CD14-positive monocyte (primary cell): ENCODE data around the gene ZBTB22. TPM values are rescaled to one million over a fixed set of nuclear protein-coding genes. Genes with fewer than 3 reads are reported as not detected.

Source experiments
- DNase-seq, 3 donors: peaks; one replicate each; pipeline ENCODE4 v3.0.0-alpha.2; 2011 to 2022
- H2AFZ ChIP-seq: 2 replicates; pipeline ENCODE4 v1.6.0; 2012; ENCODE audit warnings: mild to moderate bottlenecking, low read depth, low read length, inconsistent platforms; ENCODE audit not compliant: insufficient read depth, poor library complexity, severe bottlenecking
- H3K27ac ChIP-seq, 2 donors: 1 replicate in 1 of 2; 2 replicates in 1 of 2; pipeline ENCODE4 v1.5.1; 2012 to 2013; ENCODE audit warnings: low read length in 2 of 2, control low read depth in 1 of 2, inconsistent platforms in 1 of 2, low read depth in 1 of 2, mild to moderate bottlenecking in 1 of 2
- H3K27me3 ChIP-seq, 2 donors: one replicate each; pipeline versions ENCODE4 v1.6.0 to v1.6.1; 2011 to 2013; ENCODE audit warnings: low read length in 2 of 2; ENCODE audit not compliant: control insufficient read depth in 2 of 2, insufficient read depth in 2 of 2
- H3K36me3 ChIP-seq, 2 donors: replicated peaks in 1 of 2; 1 replicate in 1 of 2; 2 replicates in 1 of 2; pipeline versions ENCODE4 v1.5.1 to v1.6.1; 2012 to 2013; ENCODE audit warnings: low read length in 2 of 2, control low read depth in 1 of 2, inconsistent platforms in 1 of 2, mild to moderate bottlenecking in 1 of 2; ENCODE audit not compliant: insufficient read depth in 2 of 2, control insufficient read depth in 1 of 2
- H3K4me1 ChIP-seq, 2 donors: 1 replicate in 1 of 2; 2 replicates in 1 of 2; pipeline versions ENCODE4 v1.5.1 to v1.6.1; 2012 to 2013; ENCODE audit warnings: low read length in 2 of 2, control low read depth in 1 of 2, inconsistent platforms in 1 of 2, mild to moderate bottlenecking in 1 of 2, moderate library complexity in 1 of 2; ENCODE audit not compliant: insufficient read depth in 2 of 2, control insufficient read depth in 1 of 2
- H3K4me2 ChIP-seq: replicated peaks from 2 replicates; pipeline ENCODE3; 2012; ENCODE audit warnings: low read length, moderate library complexity, mild to moderate bottlenecking; ENCODE audit not compliant: poor library complexity, severe bottlenecking; ENCODE audit errors: extremely low read depth
- H3K4me3 ChIP-seq, 3 experiments: fragments of 200-600 bp in 1 of 3; sonication (generic) in 1 of 3; replicated peaks in 1 of 3; 1 replicate in 2 of 3; 2 replicates in 1 of 3; pipeline ENCODE4 v1.5.1; 2011 to 2013; ENCODE audit warnings: low read length in 3 of 3, mild to moderate bottlenecking in 3 of 3, control low read depth in 2 of 3, low read depth in 2 of 3, inconsistent platforms in 1 of 3, moderate library complexity in 1 of 3
- H3K79me2 ChIP-seq: 2 replicates; pipeline ENCODE4 v1.6.0; 2012; ENCODE audit warnings: mild to moderate bottlenecking, control low read depth, inconsistent platforms, low read length, moderate library complexity; ENCODE audit not compliant: insufficient read depth
- H3K9ac ChIP-seq: 2 replicates; pipeline ENCODE4 v1.6.0; 2017; ENCODE audit warnings: low read length, mild to moderate bottlenecking; ENCODE audit not compliant: insufficient read depth, poor library complexity, severe bottlenecking
- H3K9me3 ChIP-seq, 2 donors: replicated peaks in 1 of 2; 1 replicate in 1 of 2; 2 replicates in 1 of 2; pipeline versions ENCODE4 v1.5.1 to v1.6.1; 2012 to 2013; ENCODE audit warnings: low read length in 2 of 2, control low read depth in 1 of 2; ENCODE audit not compliant: control insufficient read depth in 1 of 2, insufficient read depth in 1 of 2
- H4K20me1 ChIP-seq: 2 replicates; pipeline ENCODE4 v1.6.0; 2012; ENCODE audit warnings: mild to moderate bottlenecking, low read length, control low read depth, moderate library complexity; ENCODE audit not compliant: insufficient read depth
- H3K27ac Mint-ChIP-seq, 7 donors: one replicate each; pipeline ENCODE4 v1.8.0; 2020; ENCODE audit warnings: mild to moderate bottlenecking in 7 of 7, mixed read lengths in 7 of 7, moderate library complexity in 6 of 7, inconsistent platforms in 2 of 7
- H3K27me3 Mint-ChIP-seq, 3 donors: one replicate each; pipeline ENCODE4 v1.8.0; 2021 to 2022; ENCODE audit warnings: low read depth in 3 of 3, mild to moderate bottlenecking in 3 of 3, mixed read lengths in 3 of 3, moderate library complexity in 3 of 3, inconsistent platforms in 1 of 3
- H3K36me3 Mint-ChIP-seq, 2 donors: one replicate each; pipeline ENCODE4 v1.8.0; 2020; ENCODE audit warnings: mixed read lengths in 2 of 2, inconsistent platforms in 1 of 2, mild to moderate bottlenecking in 1 of 2
- H3K4me1 Mint-ChIP-seq: one replicate; pipeline ENCODE4 v1.8.0; 2020; ENCODE audit warnings: mild to moderate bottlenecking, mixed read lengths
- H3K4me3 Mint-ChIP-seq, 2 donors: one replicate each; pipeline ENCODE4 v1.8.0; 2020; ENCODE audit warnings: mild to moderate bottlenecking in 2 of 2, mixed read lengths in 2 of 2, moderate library complexity in 1 of 2
- H3K9me3 Mint-ChIP-seq, 7 donors: one replicate each; pipeline ENCODE4 v1.8.0; 2020 to 2022; ENCODE audit warnings: mixed read lengths in 7 of 7, mild to moderate bottlenecking in 6 of 7, moderate library complexity in 6 of 7, inconsistent platforms in 2 of 7
- CTCF ChIP-seq: fragments of 200-600 bp; IDR thresholded peaks from one replicate; pipeline ENCODE4 v1.8.0; 2022; ENCODE audit warnings: antibody characterized with exemption, mild to moderate bottlenecking
- WGBS: methylation state at CpG from one replicate; pipeline ENCODE4 v1.1.5; 2013; ENCODE audit warnings: missing lambda C conversion rate; ENCODE audit not compliant: insufficient coverage; 5-methylcytosine and 5-hydroxymethylcytosine counted together
- intact Hi-C, 2 donors: fragments of 100-400 bp; cut with micrococcal nuclease; formaldehyde crosslinking; loops; one replicate each; pipeline versions ENCODE4 v1.15.0 to v1.15.1; 2023
- polyA plus RNA-seq, 3 donors: library from polyadenylated mRNA; depleted of rRNA in 1 of 3; unstranded in 2 of 3; stranded (reverse) in 1 of 3; fragments of 300-500 nt in 2 of 3; fragments of >200 nt in 1 of 3; fragmentation: Illumina TruSeq in 2 of 3; gene quantifications; 1 replicate in 2 of 3; 2 replicates in 1 of 3; pipeline ENCODE4 v1.2.3, GENCODE V29; 2012 to 2021

ZBTB22 gene
- polyA plus RNA-seq, 3 donors = 12.2 to 16.5 (median 16.1) TPM

GRCh38 chr6:33330736-33331135, 13.2 kb upstream of the ZBTB22 start:
- no peak overlapping the region for H2AFZ ChIP-seq
- H3K9me3 ChIP-seq = no peaks in the 10 kb centered on the region
- H4K20me1 ChIP-seq = no peaks in the 10 kb centered on the region
- Mint-ChIP-seq H3K27ac (no peak overlapping the region), H3K27me3 (peaks cover 0 to 9% (median 4%) of the 10 kb centered on the region in 3 donors), H3K9me3 (no peaks in the 10 kb centered on the region), H3K36me3 (no peaks in the 10 kb centered on the region), H3K4me1 (peaks cover 3% of the 10 kb centered on the region), H3K4me3 (no peak overlapping the region)
- no peak overlapping the region for H3K4me2 ChIP-seq
- no peaks in the 10 kb centered on the region for H3K4me1 ChIP-seq
- TF ChIP-seq CTCF = no peak
- H3K4me3 ChIP-seq = no peak overlapping the region
- no peak overlapping the region for H3K9ac ChIP-seq
- intact Hi-C loops = no loop called here
- H3K36me3 ChIP-seq = no peaks in the 10 kb centered on the region
- H3K27ac ChIP-seq = no peak overlapping the region
- H3K27me3 ChIP-seq = no peaks in the 10 kb centered on the region
- WGBS = 50% methylated on average over 5 of the region's 10 CpGs
- H3K79me2 ChIP-seq = no peaks in the 10 kb centered on the region
- no peak for DNase-seq

GRCh38 chr6:33329058-33329457, 11.5 kb upstream of the ZBTB22 start:
- Histone ChIP-seq H3K9ac (no peak overlapping the region), H3K4me1 (peaks cover 4% of the 10 kb centered on the region in 2 donors), H3K4me3 (no peak overlapping the region), H3K4me2 (no peak overlapping the region), H3K36me3 (no peaks in the 10 kb centered on the region), H4K20me1 (no peaks in the 10 kb centered on the region), H3K79me2 (no peaks in the 10 kb centered on the region), H2AFZ (no peak overlapping the region), H3K27ac (no peak overlapping the region), H3K27me3 (no peaks in the 10 kb centered on the region), H3K9me3 (no peaks in the 10 kb centered on the region)
- peaks cover 8% of the 10 kb centered on the region for H3K4me1 Mint-ChIP-seq
- intact Hi-C loops = no loop called here
- H3K27me3 Mint-ChIP-seq = peaks cover 0 to 9% (median 4%) of the 10 kb centered on the region in 3 donors
- H3K9me3 Mint-ChIP-seq = no peaks in the 10 kb centered on the region
- H3K4me3 Mint-ChIP-seq = no peak overlapping the region
- 89% methylated on average over 5 of the region's 5 CpGs for WGBS
- H3K27ac Mint-ChIP-seq = peak overlapping the region in 1 of 7 donors; percentile 82
- DNase-seq = no peak
- no peak for TF ChIP-seq CTCF
- no peaks in the 10 kb centered on the region for H3K36me3 Mint-ChIP-seq
